ENCODE data around the gene DBR1.
"Not testable (repeated sequence)": the region's sequence is repeated elsewhere in the genome, so short reads cannot be mapped to it uniquely, and the experiment has no call there.

DBR1 gene

GRCh38 chr3:138186803-138187295 is 12.1 kb upstream of the DBR1 start:
- peak; percentile 83 to 84 for DNase-seq (ENCODE audit: low read depth in 2 of 2)

- no peak for DNase-seq (ENCODE audit: low read depth in 2 of 2)
These were observed 11.5 kb upstream of the DBR1 start for GRCh38 chr3:138186221-138186620.

- no peak for DNase-seq (ENCODE audit: low read depth in 2 of 2)
These were observed 10.3 kb upstream of the DBR1 start for GRCh38 chr3:138184994-138185393.

DNA sequence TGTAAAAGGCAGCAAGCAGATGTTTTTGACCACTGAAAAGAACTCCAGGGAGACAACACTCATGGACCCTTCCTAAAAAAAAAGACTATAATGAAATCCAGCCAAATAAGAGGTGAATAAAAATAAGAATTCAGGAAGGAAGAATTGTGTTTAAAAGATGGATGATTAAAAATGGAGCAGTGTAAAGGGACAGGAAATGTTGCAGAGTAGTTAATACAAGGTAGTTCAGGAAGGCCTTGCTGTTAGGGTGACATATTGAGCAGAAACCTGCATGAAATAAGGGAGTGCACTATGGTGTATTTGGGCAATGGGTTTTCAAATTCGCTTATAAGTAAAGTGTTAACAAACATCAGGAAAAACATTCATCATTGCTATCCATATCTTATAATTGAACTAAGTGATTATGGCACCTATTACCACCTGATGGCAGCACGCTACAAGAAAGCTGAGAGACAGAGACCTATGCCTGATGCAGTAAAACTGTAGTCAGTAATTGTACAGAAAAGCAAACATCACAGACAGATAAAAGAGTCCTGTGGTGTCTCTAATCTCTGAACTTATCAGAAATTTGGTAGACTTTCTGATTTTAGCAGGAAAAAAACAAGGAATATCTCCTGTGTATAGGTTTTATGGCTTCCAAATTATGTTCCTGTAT is 5.8 kb upstream of the DBR1 start:
- DNase-seq (ENCODE audit: low read depth in 2 of 2): no peak

GRCh38 chr3:138173769-138174420 is 826 bp downstream of the DBR1 start:
- DNase-seq (ENCODE audit: low read depth in 2 of 2): no peak

DNA sequence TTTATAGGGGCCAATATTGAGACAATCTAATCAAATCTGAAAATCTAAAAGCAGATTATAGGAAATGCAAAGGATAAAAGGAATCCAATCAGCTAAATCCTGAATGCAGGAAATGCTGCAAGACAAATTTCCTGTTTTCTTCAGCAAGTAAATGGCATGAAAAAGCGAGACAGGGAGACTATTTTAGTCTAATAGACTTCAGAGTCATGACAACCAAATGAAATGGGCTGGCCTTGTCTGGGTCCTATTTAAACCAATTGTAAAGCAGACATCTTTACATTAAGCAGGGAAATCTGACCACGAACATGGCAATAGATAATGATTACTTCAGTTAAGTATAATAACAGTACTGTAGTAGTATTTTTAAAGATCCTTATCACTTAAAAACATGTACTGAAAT is 2.1 kb downstream of the DBR1 start:
- no peak for DNase-seq (ENCODE audit: low read depth in 2 of 2)

- DNase-seq (ENCODE audit: low read depth in 2 of 2): no peak
These were observed 9.7 kb downstream of the DBR1 start for GRCh38 chr3:138165061-138165460.

- no peak for DNase-seq (ENCODE audit: low read depth in 2 of 2)
These were observed 17.0 kb downstream of the DBR1 start for GRCh38 chr3:138157743-138158142.

DNA sequence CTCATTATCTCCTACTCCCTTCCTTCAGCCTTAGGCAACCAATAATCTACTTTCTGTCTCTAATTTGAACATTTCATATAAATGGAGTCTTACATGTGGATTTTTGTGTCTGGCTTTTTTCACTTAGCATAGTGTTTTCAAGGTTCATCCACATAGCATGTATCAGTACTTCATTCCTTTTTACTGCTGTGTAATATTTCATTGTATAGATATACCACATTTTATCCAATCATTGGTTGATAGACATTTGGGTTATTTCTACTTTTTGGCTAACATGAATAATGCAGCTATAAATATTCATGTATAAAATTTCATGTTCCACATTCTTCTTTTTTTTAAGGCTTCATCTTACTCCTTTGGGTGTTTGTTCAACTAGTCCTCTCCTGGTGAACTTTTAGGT is 20.2 kb downstream of the DBR1 start:
- DNase-seq (ENCODE audit: low read depth in 2 of 2): no peak

DNA sequence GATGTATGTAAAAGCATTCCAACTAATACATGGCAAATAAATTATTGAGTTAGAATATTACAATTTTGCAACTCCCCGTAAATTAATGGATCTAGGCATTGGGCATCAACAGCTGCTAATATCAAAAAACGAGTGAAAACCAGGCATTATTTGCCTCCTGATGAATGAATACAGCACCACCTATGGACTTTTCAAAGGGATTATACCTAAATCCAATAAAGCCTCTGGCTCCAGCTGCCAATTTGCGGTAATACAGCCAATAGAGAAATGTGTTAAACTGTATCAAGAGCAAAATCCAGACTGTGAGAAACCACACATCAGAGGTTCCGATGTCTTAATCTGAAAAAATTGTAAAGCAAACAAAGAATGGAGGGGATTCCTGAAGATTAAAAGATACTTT is 26.2 kb downstream of the DBR1 start:
- no peak for DNase-seq (ENCODE audit: low read depth in 2 of 2)

- not testable (repeated sequence) for DNase-seq (ENCODE audit: low read depth in 2 of 2)
These were observed 32.5 kb downstream of the DBR1 start for GRCh38 chr3:138142181-138142580.

- DNase-seq (ENCODE audit: low read depth in 2 of 2): no peak
These were observed 33.8 kb downstream of the DBR1 start for GRCh38 chr3:138140940-138141339.

DNA sequence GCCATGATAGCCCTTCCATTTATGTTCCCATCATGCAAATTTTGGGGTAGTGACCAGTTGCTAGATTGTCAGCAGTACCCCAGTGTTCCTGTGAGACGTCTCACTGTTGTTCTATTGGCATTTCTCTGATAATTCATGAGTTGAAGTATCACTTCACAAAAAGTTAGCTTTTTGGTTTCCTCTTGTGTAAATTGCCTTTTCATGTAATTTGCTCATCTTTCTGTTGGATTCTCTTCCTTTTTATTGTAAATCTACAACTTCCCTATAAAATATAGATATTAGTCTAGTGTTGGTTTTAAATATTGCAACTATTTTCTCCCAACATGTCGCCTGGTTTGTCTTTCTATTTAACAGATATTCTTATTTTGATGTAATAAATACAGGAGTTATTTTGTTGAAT is 35.0 kb downstream of the DBR1 start:
- DNase-seq (ENCODE audit: low read depth in 2 of 2): no peak

- DNase-seq (ENCODE audit: low read depth in 2 of 2): no peak
These were observed 36.9 kb downstream of the DBR1 start for GRCh38 chr3:138137861-138138260.

DNA sequence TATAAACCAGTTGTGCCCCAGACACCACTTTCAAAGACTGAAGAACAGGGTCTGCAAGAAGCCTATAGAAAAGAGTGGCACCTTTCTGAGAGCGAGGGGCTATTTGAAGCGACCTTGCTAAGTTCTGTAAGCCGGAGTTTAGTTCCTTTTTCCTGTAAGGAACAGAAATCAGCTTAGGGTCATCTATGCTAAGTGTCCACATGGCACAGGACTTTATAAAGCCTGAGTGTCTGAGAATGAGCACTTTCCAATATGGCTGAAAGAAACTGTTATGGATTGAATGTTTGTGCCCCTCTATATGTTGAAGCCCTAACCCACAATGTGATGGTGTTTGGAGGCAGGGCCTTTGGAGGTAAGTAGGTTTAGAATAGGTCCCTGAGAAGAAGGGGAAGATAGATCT is 38.5 kb downstream of the DBR1 start:
- no peak for DNase-seq (ENCODE audit: low read depth in 2 of 2)

GRCh38 chr3:138135833-138136194 is 38.9 kb downstream of the DBR1 start:
- no peak for DNase-seq (ENCODE audit: low read depth in 2 of 2)

DNA sequence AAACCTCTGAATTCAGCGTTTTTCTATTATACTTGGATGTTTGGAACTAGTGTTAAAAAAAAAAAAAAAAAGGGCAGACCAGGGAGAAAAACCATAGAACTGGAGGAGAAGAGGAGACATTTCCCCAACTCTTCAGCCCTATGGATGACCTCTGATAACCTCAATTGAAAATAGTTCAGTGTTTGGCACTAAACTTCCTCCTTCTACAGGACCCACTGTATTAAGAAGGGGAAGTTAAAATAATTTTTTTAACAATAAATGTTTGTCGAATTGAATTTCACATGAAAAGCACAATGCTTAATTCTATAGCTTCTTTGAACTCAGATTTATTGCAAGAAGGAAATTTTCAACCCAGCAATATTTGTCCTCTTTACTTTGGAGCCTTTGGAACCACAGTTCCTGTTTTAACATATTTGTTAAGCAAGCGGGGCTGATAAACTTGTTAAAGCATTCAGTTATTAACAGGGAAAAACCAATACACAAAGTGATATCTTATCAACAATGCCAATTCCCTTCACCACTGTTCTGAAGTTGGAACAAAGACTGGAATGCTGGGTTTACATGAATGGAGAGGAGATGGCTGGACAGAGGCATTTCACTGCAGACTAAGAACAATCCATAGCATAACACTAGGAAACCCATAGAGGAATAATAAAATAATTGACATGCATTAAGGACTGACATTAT is 39.4 kb downstream of the DBR1 start:
- no peak for DNase-seq (ENCODE audit: low read depth in 2 of 2)

DNA sequence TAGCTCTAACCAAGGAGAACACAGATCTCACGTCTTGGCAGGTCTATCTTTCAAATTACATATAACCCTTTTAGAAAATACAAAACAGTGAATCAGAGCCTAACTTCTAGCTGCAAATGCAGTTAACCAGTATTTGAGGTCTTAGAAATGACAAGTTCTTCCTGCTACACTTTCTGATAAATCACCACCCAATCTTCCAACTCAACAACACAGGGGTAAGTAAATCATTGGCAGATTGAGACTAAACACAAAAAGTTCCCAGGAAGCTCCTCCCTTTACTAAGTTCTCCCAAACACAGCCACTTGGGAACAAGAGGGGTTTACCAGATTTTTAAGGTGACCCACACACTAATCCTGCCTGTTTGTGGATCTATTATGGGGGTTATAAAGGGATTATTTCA is 42.5 kb downstream of the DBR1 start, which contains the start of gene A4GNT:
A4GNT (minus strand) TSS at position 152 of the 400 bp plus-strand sequence. CDS start 1,134 bp downstream, outside the sequence.
- DNase-seq (ENCODE audit: low read depth in 2 of 2): no peak

DNA sequence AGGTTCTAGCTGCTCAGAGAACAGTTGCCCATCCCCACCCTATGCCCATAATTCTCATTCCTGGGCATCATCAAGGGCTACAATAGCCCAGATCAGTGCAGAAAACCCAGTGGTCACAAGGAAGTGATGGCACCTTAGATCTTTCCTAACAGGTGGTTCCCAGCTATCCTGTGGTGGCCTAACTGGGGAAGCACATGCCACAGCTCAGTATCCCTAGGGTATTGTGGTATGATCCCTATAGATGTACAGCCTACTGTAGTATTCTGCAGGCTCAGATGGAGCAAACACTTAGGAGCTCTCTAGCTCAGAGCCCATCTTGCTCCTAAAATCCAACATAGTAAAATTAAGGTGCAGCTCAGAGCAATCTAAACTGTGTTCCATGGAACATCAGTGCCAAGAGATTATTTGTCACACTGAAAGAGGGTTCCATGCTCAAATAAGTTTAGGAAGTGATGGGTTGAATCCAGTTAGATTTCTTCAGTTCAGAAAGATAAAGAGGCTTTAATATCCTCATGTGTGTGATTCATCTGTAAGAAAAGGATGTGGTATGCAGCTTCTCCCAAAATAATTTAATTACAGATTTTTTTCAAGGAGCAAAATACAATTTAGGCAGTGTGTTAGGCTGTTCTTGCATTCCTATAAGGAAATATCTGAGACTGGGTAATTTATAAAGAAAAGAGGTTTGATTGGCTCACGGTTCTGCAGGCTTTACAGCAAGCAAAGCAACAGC is 46.9 kb downstream of the DBR1 start:
- no peak for DNase-seq (ENCODE audit: low read depth in 2 of 2)

DNA sequence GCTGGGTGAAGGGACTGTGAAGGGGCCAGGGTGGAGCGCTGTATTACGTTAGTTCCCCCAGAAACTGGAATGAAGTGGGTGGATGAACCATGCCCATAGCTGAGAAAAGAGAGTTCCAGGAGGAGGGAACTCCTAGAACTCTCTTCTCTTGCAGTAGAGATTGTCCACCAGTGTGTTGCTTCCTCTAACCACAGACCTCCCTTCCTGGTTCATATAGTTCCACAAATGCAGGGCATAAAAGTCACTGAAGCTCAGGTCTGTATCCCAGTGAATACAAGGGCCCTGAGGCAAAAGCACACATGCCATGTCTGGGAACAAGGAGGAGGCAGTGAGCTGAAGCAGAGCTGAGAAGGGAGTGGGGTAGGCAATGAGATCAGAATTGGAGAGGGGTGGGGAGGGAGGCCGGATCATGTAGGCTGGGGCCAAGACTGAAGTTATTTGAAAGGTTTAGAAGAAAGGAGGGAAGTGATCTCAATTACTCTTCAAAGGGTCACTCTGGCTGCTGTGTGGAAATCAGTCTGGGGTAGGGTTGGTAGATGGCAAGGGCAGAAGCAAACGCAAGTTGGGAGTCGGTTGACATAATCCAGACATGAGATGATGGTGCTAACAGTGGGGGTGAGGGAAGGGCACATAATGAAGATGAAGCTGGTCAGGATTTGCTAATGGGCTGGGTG is 49.0 kb downstream of the DBR1 start:
- no peak for DNase-seq (ENCODE audit: low read depth in 2 of 2)

GRCh38 chr3:138124706-138125355 is 49.9 kb downstream of the DBR1 start:
- no peak for DNase-seq (ENCODE audit: low read depth in 2 of 2)

All from activated CD4-positive, alpha-beta T cell treated with anti-CD3 and anti-CD28 coated beads for 24 hours (primary cell).